GM19099 (cell line): Measurements from ENCODE around the gene ZNF444.

Experiments used
- POLR2A ChIP-seq: IDR thresholded peaks from 3 replicates; pipeline ENCODE4 v1.6.1; 2011; ENCODE audit warnings: low read depth; ENCODE audit not compliant: insufficient read length; ENCODE audit errors: extremely low read depth

The ZNF444 gene

GRCh38 chr19:56126983-56127780 lies 13.9 kb upstream of the ZNF444 start:
- no peak for TF ChIP-seq POLR2A

GRCh38 chr19:56130006-56130405 lies 11.1 kb upstream of the ZNF444 start:
- TF ChIP-seq POLR2A = no peak

- TF ChIP-seq POLR2A = no peak
These were observed 9.4 kb upstream of the ZNF444 start for GRCh38 chr19:56131651-56132050.

GRCh38 chr19:56132316-56132822 lies 8.7 kb upstream of the ZNF444 start:
- TF ChIP-seq POLR2A = no peak

GRCh38 chr19:56133858-56134653 lies 7.0 kb upstream of the ZNF444 start:
- TF ChIP-seq POLR2A = no peak

- TF ChIP-seq POLR2A = no peak
These were observed 6.5 kb upstream of the ZNF444 start for GRCh38 chr19:56134654-56134921.

GRCh38 chr19:56136362-56136761 lies 4.7 kb upstream of the ZNF444 start:
- TF ChIP-seq POLR2A = no peak

GRCh38 chr19:56137405-56137804 lies 3.7 kb upstream of the ZNF444 start:
- TF ChIP-seq POLR2A = no peak

- no peak for TF ChIP-seq POLR2A
These were observed 3.0 kb upstream of the ZNF444 start for GRCh38 chr19:56138069-56138468.

- TF ChIP-seq POLR2A = no peak
These were observed 1.1 kb upstream of the ZNF444 start for GRCh38 chr19:56139847-56140582.

GRCh38 chr19:56141417-56141993 lies 418 bp downstream of the ZNF444 start:
- TF ChIP-seq POLR2A = no peak

- no peak for TF ChIP-seq POLR2A
These were observed 1.1 kb downstream of the ZNF444 start for GRCh38 chr19:56142087-56142787.

- no peak for TF ChIP-seq POLR2A
These were observed 1.9 kb downstream of the ZNF444 start for GRCh38 chr19:56142897-56143434.

GRCh38 chr19:56144376-56144775 lies 3.3 kb downstream of the ZNF444 start:
- TF ChIP-seq POLR2A = no peak
